Endothelial cell of umbilical vein (primary cell): ENCODE data around the gene RNF111. TPM values are rescaled to one million over a fixed set of nuclear protein-coding genes. Genes with fewer than 3 reads are reported as not detected.
A peak's percentile ranks its signal among the peaks of the same experiment; 100 is the strongest.

Experiments
- BruUV-seq: library from RNA; stranded (reverse); fragments of 400-500 nt; replicated peaks from 2 replicates; lab custom pipeline; 2021; lab: Mats Ljungman, UMichigan
- CTCF ChIA-PET: fragments of 300-600, 350-600 bp; sonication (Branson Sonifier 250); formaldehyde crosslinking; loops from one replicate; lab custom pipeline; 2021; ENCODE audit warnings: antibody characterized with exemption, inconsistent platforms; lab: Charles Lee
- POLR2A ChIA-PET: fragments of 300-600, 350-600 bp; sonication (Branson Sonifier 250); formaldehyde crosslinking; loops from one replicate; lab custom pipeline; 2021; ENCODE audit warnings: antibody characterized with exemption, inconsistent platforms; lab: Charles Lee
- DNase-seq: peaks from one replicate; pipeline ENCODE4 v3.0.0-alpha.2; 2011; ENCODE audit warnings: low read depth, low spot score
- FAIRE-seq: peaks from 2 replicates; lab custom pipeline; 2011; peaks lifted over from hg19 to GRCh38; lab: Jason Lieb, UNC
- H2AFZ ChIP-seq: 2 replicates; pipeline ENCODE4 v1.6.0; 2012; ENCODE audit warnings: low read depth, low read length, control low read depth, inconsistent platforms
- H3K27ac ChIP-seq: 2 replicates; pipeline ENCODE4 v1.5.1; 2011; ENCODE audit warnings: low read depth, mild to moderate bottlenecking, control low read depth, low read length, moderate library complexity; ENCODE audit not compliant: insufficient read depth
- H3K27me3 ChIP-seq, 2 experiments: 2 replicates each; pipeline versions ENCODE4 v1.6.0 to v1.6.1; 2011; ENCODE audit warnings: low read length in 2 of 2, mixed read lengths in 1 of 2; ENCODE audit not compliant: control insufficient read depth in 2 of 2, insufficient read depth in 2 of 2
- H3K36me3 ChIP-seq, 2 experiments: 2 replicates in 1 of 2; 3 replicates in 1 of 2; pipeline ENCODE4 v1.5.1; 2011; ENCODE audit warnings: low read length in 2 of 2, mild to moderate bottlenecking in 1 of 2, moderate library complexity in 1 of 2; ENCODE audit not compliant: control insufficient read depth in 2 of 2, insufficient read depth in 2 of 2; ENCODE audit errors: extremely low read depth in 1 of 2
- H3K4me1 ChIP-seq: 3 replicates; pipeline ENCODE4 v1.5.1; 2011; ENCODE audit warnings: mild to moderate bottlenecking, low read length; ENCODE audit not compliant: control insufficient read depth, insufficient read depth; ENCODE audit errors: extremely low read depth
- H3K4me2 ChIP-seq: 2 replicates; pipeline ENCODE4 v1.6.1; 2011; ENCODE audit warnings: low read length, control low read depth, mixed read lengths; ENCODE audit not compliant: insufficient read depth
- H3K4me3 ChIP-seq, 3 experiments: fragments of 200-600 bp in 1 of 3; sonication (generic), shearing (Covaris generic) in 1 of 3; replicated peaks in 1 of 3; 2 replicates each; pipeline ENCODE4 v1.5.1; 2011 to 2016; ENCODE audit warnings: control low read depth in 3 of 3, low read length in 3 of 3, mild to moderate bottlenecking in 2 of 3, inconsistent platforms in 1 of 3, low read depth in 1 of 3, moderate library complexity in 1 of 3; ENCODE audit not compliant: insufficient read depth in 1 of 3
- H3K79me2 ChIP-seq: 2 replicates; pipeline ENCODE4 v1.6.0; 2012; ENCODE audit warnings: low read length, inconsistent platforms; ENCODE audit not compliant: control insufficient read depth, insufficient read depth
- H3K9ac ChIP-seq: replicated peaks from 2 replicates; pipeline ENCODE3; 2011; ENCODE audit warnings: low read length, control low read depth; ENCODE audit not compliant: insufficient read depth; ENCODE audit errors: extremely low read depth
- H3K9me1 ChIP-seq: replicated peaks from 3 replicates; pipeline ENCODE4 v1.6.0; 2011; ENCODE audit warnings: mild to moderate bottlenecking, low read length; ENCODE audit not compliant: control insufficient read depth, insufficient read depth; ENCODE audit errors: extremely low read depth
- H3K9me3 ChIP-seq: replicated peaks from 2 replicates; pipeline ENCODE4 v1.5.1; 2012; ENCODE audit warnings: low read length, inconsistent platforms; ENCODE audit not compliant: control insufficient read depth, insufficient read depth
- H4K20me1 ChIP-seq: replicated peaks from 2 replicates; pipeline ENCODE3; 2011; ENCODE audit warnings: mild to moderate bottlenecking, low read length; ENCODE audit not compliant: control insufficient read depth, insufficient read depth; ENCODE audit errors: extremely low read depth
- CTCF ChIP-seq, 2 donors: IDR thresholded peaks; 1 replicate in 1 of 2; 2 replicates in 1 of 2; pipeline ENCODE4 v1.5.1; 2011; ENCODE audit warnings: low read length in 2 of 2, mild to moderate bottlenecking in 2 of 2, moderate library complexity in 2 of 2, control low read depth in 1 of 2, inconsistent platforms in 1 of 2, low read depth in 1 of 2; ENCODE audit not compliant: insufficient read depth in 1 of 2; ENCODE audit errors: extremely low read depth in 1 of 2
- FOS ChIP-seq: IDR thresholded peaks from 2 replicates; pipeline ENCODE4 v1.6.1; 2011; ENCODE audit warnings: mild to moderate bottlenecking, low read length, moderate library complexity, borderline replicate concordance; ENCODE audit not compliant: insufficient read depth
- JUN ChIP-seq: IDR thresholded peaks from 2 replicates; pipeline ENCODE4 v1.6.1; 2011; ENCODE audit warnings: borderline replicate concordance, low read depth; ENCODE audit not compliant: insufficient read length, insufficient read depth
- dilution Hi-C: fragments of 300-500 bp; cut with MboI; formaldehyde crosslinking; loops from one replicate; pipeline ENCODE4 v1.15.0; 2019; ENCODE audit warnings: low sequenced_read_pairs; ENCODE audit not compliant: extremely low pct_ligation_motif_present
- intact Hi-C: fragments of 100-400 bp; cut with micrococcal nuclease; formaldehyde crosslinking; loops from one replicate; pipeline ENCODE4 v1.10.0; 2022
- polyA plus RNA-seq, 4 experiments: library from polyadenylated mRNA; depleted of rRNA in 3 of 4; stranded (reverse) in 3 of 4; unstranded in 1 of 4; fragments of >200 nt; gene quantifications; 2 replicates each; pipeline versions ENCODE4 v1.2.1 to v1.2.3, GENCODE V29; 2011 to 2012; ENCODE audit warnings: missing spikeins in 1 of 4
- total RNA-seq: library from RNA; stranded (reverse); gene quantifications from 2 replicates; pipeline ENCODE4 v1.2.3, GENCODE V29; 2021

The RNF111 gene
- total and polyA plus RNA-seq, 2 donors (not counting 3 experiments of a cell fraction or from before 2014, with no cell fraction given): 22.3 to 42.6 TPM

- dilution Hi-C loops: no loop called here
Measured at GRCh38 chr15:58947179-58947578, 40.3 kb upstream of the RNF111 start.

More at GRCh38 chr15:58947179-58947578, 40.3 kb upstream of the RNF111 start:
- no peak for TF ChIP-seq CTCF (IDR thresholded peaks at IDR 0.05; ENCODE audit: extremely low read depth in 1 of 2, insufficient read depth in 1 of 2, low read depth in 1 of 2, low read length in 2 of 2)
- TF ChIP-seq JUN: no peak
- peak; percentile 38 for TF ChIP-seq FOS
- no peaks in the 10 kb centered on the region for H3K9me1 ChIP-seq
- H3K4me3 ChIP-seq: no peak overlapping the region
- H4K20me1 ChIP-seq: no peaks in the 10 kb centered on the region
- peaks cover 7% of the 10 kb centered on the region for H3K4me1 ChIP-seq
- no peaks in the 10 kb centered on the region for H3K79me2 ChIP-seq
- ChIA-PET CTCF (no interaction called here), POLR2A (no interaction called here)
- intact Hi-C loops: no loop called here
- no peak for FAIRE-seq
- no peak overlapping the region for H3K4me2 ChIP-seq
- H3K27me3 ChIP-seq: no peaks in the 10 kb centered on the region
- no peaks in the 10 kb centered on the region for H3K9me3 ChIP-seq
- no peaks in the 10 kb centered on the region for H3K36me3 ChIP-seq
- BruUV-seq: no TSS peak
- no peak overlapping the region for H3K27ac ChIP-seq
- H3K9ac ChIP-seq: no peak overlapping the region
- no peak for DNase-seq
- no peak overlapping the region for H2AFZ ChIP-seq
